ENCODE data around the gene C2CD2L.
"Not testable (repeated sequence)": the region's sequence is repeated elsewhere in the genome, so short reads cannot be mapped to it uniquely, and the experiment has no call there.

Gene C2CD2L

DNA sequence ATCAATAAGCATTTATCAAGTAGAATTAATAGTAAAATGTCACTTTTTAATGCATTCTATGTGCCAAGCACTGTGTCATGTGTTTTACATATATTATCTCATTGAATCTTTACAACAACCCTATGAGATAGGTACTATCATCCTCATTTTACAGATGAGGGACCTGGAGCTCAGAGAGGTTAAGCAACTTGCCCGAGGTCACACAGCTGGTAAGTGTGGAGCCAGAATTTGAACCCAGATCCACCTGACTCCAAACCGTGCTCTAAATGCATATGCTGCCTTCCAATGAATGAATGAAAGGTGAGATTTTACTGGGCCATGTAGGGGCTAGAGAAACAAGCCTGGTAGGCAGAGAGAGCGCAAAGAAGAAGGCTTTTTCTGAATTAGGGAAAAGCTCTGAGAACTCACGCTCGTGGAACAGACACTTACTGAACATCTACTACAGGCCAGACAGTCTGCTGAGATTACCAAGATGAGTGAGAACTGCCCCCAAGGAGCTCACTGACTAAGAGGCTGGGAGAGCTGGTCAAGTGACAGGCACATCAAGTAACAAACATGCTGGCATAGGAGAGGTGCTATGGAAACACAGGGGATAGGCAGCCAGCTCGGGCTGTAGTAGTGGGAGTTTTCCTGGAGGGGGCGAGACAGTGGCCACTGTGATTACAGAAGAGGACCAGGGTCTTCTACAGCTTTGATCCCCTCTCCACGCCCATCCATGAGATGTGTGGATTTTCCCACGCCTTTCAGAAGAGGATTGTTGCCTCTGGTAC is 46.1 kb downstream of the C2CD2L start:
- H3K9ac ChIP-seq (ENCODE audit: low read length): no peak overlapping the region
- H3K27ac ChIP-seq (ENCODE audit: low read depth, low read length): no peak overlapping the region
- H3K9me3 ChIP-seq (ENCODE audit: control insufficient read depth, insufficient read depth, low read depth, low read length): no peaks in the 10 kb centered on the region
- H3K36me3 ChIP-seq (ENCODE audit: control insufficient read depth, insufficient read depth, low read length): no peaks in the 10 kb centered on the region
- no peak overlapping the region for H3K4me3 ChIP-seq (ENCODE audit: low read depth, low read length)
- peaks cover 38% of the 10 kb centered on the region for H3K27me3 ChIP-seq (ENCODE audit: control insufficient read depth, insufficient read depth, low read length)
- H3K4me1 ChIP-seq (ENCODE audit: control insufficient read depth, insufficient read depth, low read length): peaks cover 8% of the 10 kb centered on the region

DNA sequence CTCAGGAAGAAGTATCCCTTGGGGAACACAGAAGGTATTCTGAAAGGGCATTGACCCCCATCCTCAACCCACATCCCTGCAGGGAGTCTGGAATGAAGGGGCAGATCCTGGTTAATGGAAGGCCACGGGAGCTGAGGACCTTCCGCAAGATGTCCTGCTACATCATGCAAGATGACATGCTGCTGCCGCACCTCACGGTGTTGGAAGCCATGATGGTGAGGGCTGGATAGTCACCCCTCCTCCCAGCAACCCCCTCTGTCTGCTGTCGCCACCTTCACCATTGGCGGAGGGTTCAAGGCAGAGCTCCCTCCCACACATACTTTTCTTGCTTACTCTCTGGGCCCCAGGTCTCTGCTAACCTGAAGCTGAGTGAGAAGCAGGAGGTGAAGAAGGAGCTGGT is 47.0 kb downstream of the C2CD2L start:
- no peaks in the 10 kb centered on the region for H3K9me3 ChIP-seq (ENCODE audit: control insufficient read depth, insufficient read depth, low read depth, low read length)
- peaks cover 30% of the 10 kb centered on the region for H3K27me3 ChIP-seq (ENCODE audit: control insufficient read depth, insufficient read depth, low read length)
- peaks cover 3% of the 10 kb centered on the region; the same call in 1 of the 2 replicates for H3K4me1 ChIP-seq (ENCODE audit: control insufficient read depth, insufficient read depth, low read length)
- H3K4me3 ChIP-seq (ENCODE audit: low read depth, low read length): no peak overlapping the region
- H3K36me3 ChIP-seq (ENCODE audit: control insufficient read depth, insufficient read depth, low read length): no peaks in the 10 kb centered on the region
- no peak overlapping the region for H3K27ac ChIP-seq (ENCODE audit: low read depth, low read length)
- no peak overlapping the region for H3K9ac ChIP-seq (ENCODE audit: low read length)

DNA sequence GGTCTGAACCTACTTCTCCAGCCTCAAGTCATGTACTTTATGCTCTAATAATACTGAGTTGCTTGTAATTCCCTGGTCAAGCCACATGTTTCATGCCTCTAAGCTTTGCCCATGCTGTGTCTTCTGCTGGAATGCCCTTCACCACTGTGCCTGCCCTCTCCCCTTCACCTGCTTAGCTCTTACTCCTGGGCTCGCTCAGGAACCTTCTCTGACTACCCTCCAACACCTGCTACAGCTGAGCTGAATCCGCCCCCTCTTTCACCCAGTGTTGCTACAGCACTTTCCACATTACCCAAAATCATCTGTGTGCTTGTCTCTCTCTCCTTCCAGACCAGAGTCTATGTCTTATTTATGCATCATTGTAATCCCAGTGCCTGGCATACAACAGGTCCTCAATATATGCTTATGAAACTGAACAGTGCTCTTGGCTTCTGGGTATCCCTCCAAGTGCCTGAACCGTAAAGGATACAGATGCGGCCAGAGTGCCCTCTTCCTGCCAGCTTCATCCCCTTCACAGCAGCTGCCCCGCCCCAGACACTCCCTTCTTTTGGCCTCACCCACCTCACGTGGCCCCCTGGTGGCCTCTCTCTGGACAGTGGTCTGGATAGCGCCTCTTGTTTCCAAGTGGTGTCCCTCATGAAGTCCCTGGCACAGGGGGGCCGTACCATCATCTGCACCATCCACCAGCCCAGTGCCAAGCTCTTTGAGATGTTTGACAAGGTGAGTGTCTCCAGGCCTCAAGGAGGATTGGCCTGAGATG is 48.8 kb downstream of the C2CD2L start:
- peaks cover 7% of the 10 kb centered on the region for H3K4me1 ChIP-seq (ENCODE audit: control insufficient read depth, insufficient read depth, low read length)
- no peaks in the 10 kb centered on the region for H3K9me3 ChIP-seq (ENCODE audit: control insufficient read depth, insufficient read depth, low read depth, low read length)
- H3K9ac ChIP-seq (ENCODE audit: low read length): no peak overlapping the region
- H3K36me3 ChIP-seq (ENCODE audit: control insufficient read depth, insufficient read depth, low read length): no peaks in the 10 kb centered on the region
- peaks cover 12% of the 10 kb centered on the region for H3K27me3 ChIP-seq (ENCODE audit: control insufficient read depth, insufficient read depth, low read length)
- H3K4me3 ChIP-seq (ENCODE audit: low read depth, low read length): no peak overlapping the region
- no peak overlapping the region for H3K27ac ChIP-seq (ENCODE audit: low read depth, low read length)

DNA sequence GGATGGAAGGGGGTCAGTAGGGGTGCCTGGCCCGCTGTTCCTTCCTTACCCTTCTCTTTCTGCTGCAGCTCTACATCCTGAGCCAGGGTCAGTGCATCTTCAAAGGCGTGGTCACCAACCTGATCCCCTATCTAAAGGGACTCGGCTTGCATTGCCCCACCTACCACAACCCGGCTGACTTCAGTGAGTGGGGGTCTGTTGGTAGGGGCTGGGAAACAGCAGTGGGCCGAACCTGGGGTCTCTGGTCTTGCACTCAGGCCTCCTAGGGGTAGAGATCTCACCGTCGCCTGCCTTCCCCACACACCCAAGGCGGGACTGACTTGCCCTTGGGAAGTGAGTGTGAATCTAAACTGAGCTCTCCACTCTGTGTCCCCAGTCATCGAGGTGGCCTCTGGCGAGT is 49.4 kb downstream of the C2CD2L start:
- H3K27me3 ChIP-seq (ENCODE audit: control insufficient read depth, insufficient read depth, low read length): peaks cover 6% of the 10 kb centered on the region
- peaks cover 7% of the 10 kb centered on the region for H3K4me1 ChIP-seq (ENCODE audit: control insufficient read depth, insufficient read depth, low read length)
- H3K9me3 ChIP-seq (ENCODE audit: control insufficient read depth, insufficient read depth, low read depth, low read length): no peaks in the 10 kb centered on the region
- no peaks in the 10 kb centered on the region for H3K36me3 ChIP-seq (ENCODE audit: control insufficient read depth, insufficient read depth, low read length)
- H3K4me3 ChIP-seq (ENCODE audit: low read depth, low read length): no peak overlapping the region
- H3K9ac ChIP-seq (ENCODE audit: low read length): no peak overlapping the region
- H3K27ac ChIP-seq (ENCODE audit: low read depth, low read length): no peak overlapping the region

DNA sequence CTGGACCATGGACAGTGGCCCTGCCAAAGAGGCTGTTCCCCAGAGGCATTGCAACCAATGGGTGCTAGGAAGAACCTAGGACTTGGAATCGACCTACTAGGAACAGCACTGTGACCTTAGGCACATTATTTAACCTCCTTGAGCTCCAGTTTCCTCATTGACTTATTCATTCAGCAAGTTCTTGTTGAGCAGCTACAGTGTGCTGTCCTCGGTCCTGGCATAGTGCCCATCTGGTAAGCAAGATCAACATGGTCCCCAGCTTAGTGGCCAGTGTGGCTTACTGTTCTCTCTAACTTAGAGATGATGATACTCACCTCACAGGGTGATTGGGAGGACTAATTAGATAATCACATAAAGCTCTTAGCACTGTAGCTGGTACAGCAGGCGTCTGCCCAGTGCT is 49.9 kb downstream of the C2CD2L start:
- H3K4me1 ChIP-seq (ENCODE audit: control insufficient read depth, insufficient read depth, low read length): peaks cover 7% of the 10 kb centered on the region
- H3K36me3 ChIP-seq (ENCODE audit: control insufficient read depth, insufficient read depth, low read length): no peaks in the 10 kb centered on the region
- peaks cover under 1% of the 10 kb centered on the region; the same call in 1 of the 2 replicates for H3K27me3 ChIP-seq (ENCODE audit: control insufficient read depth, insufficient read depth, low read length)
- H3K4me3 ChIP-seq (ENCODE audit: low read depth, low read length): no peak overlapping the region
- no peak overlapping the region for H3K27ac ChIP-seq (ENCODE audit: low read depth, low read length)
- no peaks in the 10 kb centered on the region for H3K9me3 ChIP-seq (ENCODE audit: control insufficient read depth, insufficient read depth, low read depth, low read length)
- no peak overlapping the region for H3K9ac ChIP-seq (ENCODE audit: low read length)

DNA sequence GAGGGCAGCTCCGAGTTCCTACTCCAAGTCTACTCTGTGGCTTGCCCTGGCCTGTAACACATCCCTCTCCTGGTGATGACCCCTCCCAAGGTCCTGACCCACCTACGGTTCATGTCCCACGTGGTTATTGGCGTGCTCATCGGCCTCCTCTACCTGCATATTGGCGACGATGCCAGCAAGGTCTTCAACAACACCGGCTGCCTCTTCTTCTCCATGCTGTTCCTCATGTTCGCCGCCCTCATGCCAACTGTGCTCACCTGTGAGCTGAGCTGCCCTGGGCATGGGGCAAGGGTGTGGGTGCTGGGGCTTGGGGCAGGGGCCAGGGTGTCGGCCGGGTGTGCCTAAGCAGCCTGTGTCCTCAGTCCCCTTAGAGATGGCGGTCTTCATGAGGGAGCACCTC is 51.3 kb downstream of the C2CD2L start:
- Histone ChIP-seq H3K27ac (ENCODE audit: low read depth, low read length) (no peak overlapping the region), H3K9me3 (ENCODE audit: control insufficient read depth, insufficient read depth, low read depth, low read length) (no peaks in the 10 kb centered on the region), H3K4me1 (ENCODE audit: control insufficient read depth, insufficient read depth, low read length) (peaks cover 7% of the 10 kb centered on the region), H3K9ac (ENCODE audit: low read length) (no peak overlapping the region), H3K27me3 (ENCODE audit: control insufficient read depth, insufficient read depth, low read length) (no peaks in the 10 kb centered on the region), H3K36me3 (ENCODE audit: control insufficient read depth, insufficient read depth, low read length) (no peaks in the 10 kb centered on the region), H3K4me3 (ENCODE audit: low read depth, low read length) (no peak overlapping the region)

DNA sequence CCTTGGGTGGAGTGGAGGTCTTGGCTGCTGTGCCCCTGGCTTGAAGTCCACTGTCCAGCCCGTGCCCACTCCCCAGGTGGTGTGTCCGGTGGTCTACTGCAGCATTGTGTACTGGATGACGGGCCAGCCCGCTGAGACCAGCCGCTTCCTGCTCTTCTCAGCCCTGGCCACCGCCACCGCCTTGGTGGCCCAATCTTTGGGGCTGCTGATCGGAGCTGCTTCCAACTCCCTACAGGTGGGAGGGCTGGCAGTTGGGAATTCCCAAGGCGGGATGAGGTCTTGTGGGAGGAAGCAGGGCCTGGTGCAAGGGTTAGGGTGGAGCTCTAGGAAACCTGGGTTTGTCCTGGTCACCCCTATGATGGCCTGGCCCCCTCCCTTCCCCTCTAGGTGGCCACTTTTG is 53.0 kb downstream of the C2CD2L start:
- H3K27me3 ChIP-seq (ENCODE audit: control insufficient read depth, insufficient read depth, low read length): no peaks in the 10 kb centered on the region

DNA sequence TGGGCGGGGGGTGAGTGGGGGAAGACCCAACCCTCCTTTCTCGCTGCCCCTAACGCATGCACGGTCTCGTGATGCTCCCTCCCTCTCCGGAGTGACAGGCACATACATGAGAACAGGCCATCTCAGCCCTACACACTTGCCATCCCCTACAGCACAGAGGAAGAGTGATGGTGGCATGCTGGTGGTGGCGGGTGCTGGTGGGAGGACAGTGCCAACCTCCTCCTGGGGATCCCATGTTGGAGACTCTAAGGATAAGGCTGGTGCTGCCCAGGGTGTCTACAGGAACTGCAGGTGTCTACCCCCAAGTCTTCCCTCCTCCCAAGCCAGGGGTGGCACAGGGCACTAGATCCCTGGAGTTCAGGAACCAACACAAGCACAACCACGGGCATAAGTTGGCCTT is 54.7 kb downstream of the C2CD2L start:
- Histone ChIP-seq H3K9me3 (ENCODE audit: control insufficient read depth, insufficient read depth, low read depth, low read length) (no peaks in the 10 kb centered on the region), H3K4me1 (ENCODE audit: control insufficient read depth, insufficient read depth, low read length) (peaks cover 14% of the 10 kb centered on the region), H3K27me3 (ENCODE audit: control insufficient read depth, insufficient read depth, low read length) (no peaks in the 10 kb centered on the region), H3K9ac (ENCODE audit: low read length) (no peak overlapping the region), H3K36me3 (ENCODE audit: control insufficient read depth, insufficient read depth, low read length) (no peaks in the 10 kb centered on the region), H3K27ac (ENCODE audit: low read depth, low read length) (no peak overlapping the region), H3K4me3 (ENCODE audit: low read depth, low read length) (no peak overlapping the region)

More for the DNA sequence above, 53.0 kb downstream of the C2CD2L start:
- Histone ChIP-seq H3K4me1 (ENCODE audit: control insufficient read depth, insufficient read depth, low read length) (peaks cover 7% of the 10 kb centered on the region), H3K4me3 (ENCODE audit: low read depth, low read length) (no peak overlapping the region), H3K9ac (ENCODE audit: low read length) (no peak overlapping the region), H3K9me3 (ENCODE audit: control insufficient read depth, insufficient read depth, low read depth, low read length) (no peaks in the 10 kb centered on the region), H3K27ac (ENCODE audit: low read depth, low read length) (no peak overlapping the region), H3K36me3 (ENCODE audit: control insufficient read depth, insufficient read depth, low read length) (no peaks in the 10 kb centered on the region)

DNA sequence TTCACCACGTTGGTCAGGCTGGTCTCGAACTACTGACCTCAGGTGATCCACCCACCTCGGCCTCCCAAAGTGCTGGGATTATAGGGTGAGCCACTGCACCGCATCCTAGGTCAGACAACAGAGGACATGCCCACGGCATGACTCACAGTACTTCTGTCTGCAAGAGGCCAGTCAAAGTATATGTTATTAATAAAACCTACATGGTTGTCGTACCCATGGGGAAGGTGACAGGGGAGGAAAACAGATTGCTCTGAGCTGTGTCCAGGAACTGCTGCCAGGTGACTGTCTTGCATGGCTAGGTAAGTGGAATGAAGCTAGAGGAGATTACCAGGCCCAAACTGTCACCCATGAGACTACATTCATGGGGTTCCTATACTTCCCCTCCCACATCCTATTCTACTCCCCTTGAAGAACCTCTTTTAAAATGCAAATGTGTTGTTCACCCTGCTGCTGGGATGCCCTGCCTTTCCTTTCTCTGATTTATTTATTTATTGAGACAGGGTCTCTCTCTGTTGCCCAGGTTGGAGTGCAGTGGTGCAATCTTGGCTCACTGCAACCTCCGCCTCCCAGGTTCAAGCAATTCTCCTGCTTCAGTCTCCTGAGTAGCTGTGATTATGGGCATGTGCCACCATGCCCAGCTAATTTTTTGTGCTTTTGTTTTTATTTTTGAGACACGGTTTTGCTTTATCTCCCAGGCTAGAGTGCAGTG is 59.4 kb downstream of the C2CD2L start:
- Histone ChIP-seq H3K9me3 (ENCODE audit: control insufficient read depth, insufficient read depth, low read depth, low read length) (no peaks in the 10 kb centered on the region), H3K27ac (ENCODE audit: low read depth, low read length) (no peak overlapping the region), H3K4me3 (ENCODE audit: low read depth, low read length) (no peak overlapping the region), H3K27me3 (ENCODE audit: control insufficient read depth, insufficient read depth, low read length) (no peaks in the 10 kb centered on the region), H3K9ac (ENCODE audit: low read length) (no peak overlapping the region), H3K36me3 (ENCODE audit: control insufficient read depth, insufficient read depth, low read length) (no peaks in the 10 kb centered on the region), H3K4me1 (ENCODE audit: control insufficient read depth, insufficient read depth, low read length) (peaks cover 21% of the 10 kb centered on the region)

DNA sequence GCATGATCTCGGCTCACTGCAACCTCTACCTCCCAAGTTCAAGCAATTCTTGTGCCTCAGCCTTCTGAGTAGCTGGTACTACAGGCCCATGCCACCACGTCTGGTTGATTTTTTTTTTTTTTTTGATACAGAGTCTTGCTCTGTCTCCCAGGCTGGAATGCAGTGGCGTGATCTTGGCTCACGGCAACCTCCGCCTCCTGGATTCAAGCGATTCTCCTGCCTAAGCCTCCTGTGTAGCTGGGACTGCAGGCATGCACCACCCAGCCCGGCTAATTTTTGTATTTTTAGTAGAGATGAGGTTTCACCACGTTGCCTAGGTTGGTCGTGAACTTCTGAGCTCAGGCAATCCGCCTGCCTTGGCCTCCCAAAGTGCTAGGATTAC is 59.9 kb downstream of the C2CD2L start:
- H3K4me1 ChIP-seq (ENCODE audit: control insufficient read depth, insufficient read depth, low read length): peaks cover 21% of the 10 kb centered on the region
- not testable (repeated sequence) for H3K27ac ChIP-seq (ENCODE audit: low read depth, low read length); H3K27me3 ChIP-seq (ENCODE audit: control insufficient read depth, insufficient read depth, low read length); H3K9me3 ChIP-seq (ENCODE audit: control insufficient read depth, insufficient read depth, low read depth, low read length); H3K9ac ChIP-seq (ENCODE audit: low read length); H3K4me3 ChIP-seq (ENCODE audit: low read depth, low read length); H3K36me3 ChIP-seq (ENCODE audit: control insufficient read depth, insufficient read depth, low read length)

DNA sequence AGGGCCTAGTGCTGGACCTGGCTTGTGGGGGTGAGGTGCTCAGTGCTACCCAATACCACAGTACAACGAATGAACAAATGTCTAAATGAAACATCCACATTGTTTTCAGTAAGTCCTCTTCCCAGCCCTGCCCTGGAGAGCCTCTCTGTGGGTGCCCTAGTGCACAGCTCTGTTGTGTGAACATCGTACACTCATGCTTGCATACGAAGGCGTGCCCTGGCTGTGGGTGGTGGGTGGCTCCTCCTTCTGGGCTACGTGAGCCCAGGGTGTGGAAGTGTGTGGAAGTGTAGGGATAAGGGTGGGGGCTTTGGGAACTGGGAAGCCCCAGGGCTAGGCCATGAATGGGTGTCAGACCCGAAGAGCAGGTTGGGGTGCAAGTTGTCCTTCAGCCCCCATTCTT is 60.8 kb downstream of the C2CD2L start:
- no peaks in the 10 kb centered on the region for H3K27me3 ChIP-seq (ENCODE audit: control insufficient read depth, insufficient read depth, low read length)
- H3K9me3 ChIP-seq (ENCODE audit: control insufficient read depth, insufficient read depth, low read depth, low read length): no peaks in the 10 kb centered on the region
- peaks cover 21% of the 10 kb centered on the region for H3K4me1 ChIP-seq (ENCODE audit: control insufficient read depth, insufficient read depth, low read length)
- H3K9ac ChIP-seq (ENCODE audit: low read length): no peak overlapping the region
- no peak overlapping the region for H3K27ac ChIP-seq (ENCODE audit: low read depth, low read length)
- H3K4me3 ChIP-seq (ENCODE audit: low read depth, low read length): no peak overlapping the region
- H3K36me3 ChIP-seq (ENCODE audit: control insufficient read depth, insufficient read depth, low read length): no peaks in the 10 kb centered on the region

All from HUES6 (cell line).